T-cell (primary cell): ENCODE data around the gene GPR146. TPM values are rescaled to one million over a fixed set of nuclear protein-coding genes. Genes with fewer than 3 reads are reported as not detected.

ENCODE experiments used
- ATAC-seq, 4 experiments: fragments of 200-7000 bp in 3 of 4; fragments of 150-1000 bp in 1 of 4; cut with Tn5 transposase; replicated peaks in 1 of 4; 1 replicate in 3 of 4; 2 replicates in 1 of 4; pipeline ENCODE4 v1.10.0; 2021; ENCODE audit warnings: moderate library complexity in 3 of 4, mild to moderate bottlenecking in 2 of 4, moderate number of reproducible peaks in 1 of 4
- CTCF ChIA-PET, 2 donors: fragments of 300-600 bp; sonication (Branson Sonifier 250); formaldehyde crosslinking; loops; one replicate each; lab custom pipeline; 2022; ENCODE audit warnings: antibody characterized with exemption in 2 of 2; lab: Charles Lee
- POLR2A ChIA-PET, 2 donors: fragments of 300-600 bp; sonication (Branson Sonifier 250); formaldehyde crosslinking; loops; one replicate each; lab custom pipeline; 2022; ENCODE audit warnings: antibody characterized with exemption in 2 of 2; lab: Charles Lee
- DNase-seq, 35 experiments: peaks; one replicate each; pipeline versions ENCODE4 v3.0.0 to v3.0.0-alpha.2; 2013 to 2023
- H3K27ac ChIP-seq: one replicate; pipeline ENCODE4 v1.5.1; 2013; ENCODE audit warnings: low read length
- H3K27me3 ChIP-seq, 2 experiments: replicated peaks in 1 of 2; 1 replicate in 1 of 2; 2 replicates in 1 of 2; pipeline versions ENCODE4 v1.6.1 to v1.7.0; 2013; ENCODE audit warnings: low read length in 1 of 2, mixed read lengths in 1 of 2; ENCODE audit not compliant: control insufficient read depth in 2 of 2, insufficient read depth in 2 of 2; ENCODE audit errors: extremely low read depth in 1 of 2
- H3K36me3 ChIP-seq, 2 donors: 1 replicate in 1 of 2; 2 replicates in 1 of 2; pipeline versions ENCODE4 v1.6.1 to v1.7.0; 2013; ENCODE audit warnings: low read length in 1 of 2; ENCODE audit not compliant: control insufficient read depth in 2 of 2, insufficient read depth in 1 of 2; ENCODE audit errors: extremely low read depth in 1 of 2
- H3K4me1 ChIP-seq, 2 experiments: 1 replicate in 1 of 2; 2 replicates in 1 of 2; pipeline versions ENCODE4 v1.6.1 to v1.7.0; 2013; ENCODE audit warnings: low read length in 2 of 2, mixed read lengths in 1 of 2; ENCODE audit not compliant: insufficient read depth in 2 of 2, control insufficient read depth in 1 of 2; ENCODE audit errors: extremely low read depth in 1 of 2
- H3K4me3 ChIP-seq, 2 donors: 1 replicate in 1 of 2; 2 replicates in 1 of 2; pipeline versions ENCODE4 v1.5.1 to v1.7.0; 2013; ENCODE audit warnings: mild to moderate bottlenecking in 2 of 2, low read length in 1 of 2, moderate library complexity in 1 of 2; ENCODE audit not compliant: control insufficient read depth in 1 of 2; ENCODE audit errors: extremely low read depth in 1 of 2
- H3K9me3 ChIP-seq: 2 replicates; pipeline ENCODE4 v1.7.0; 2013
- H3K27ac Mint-ChIP-seq, 2 donors: one replicate each; pipeline ENCODE4 v1.8.0; 2020 to 2021; ENCODE audit warnings: mild to moderate bottlenecking in 2 of 2, mixed read lengths in 2 of 2
- H3K27me3 Mint-ChIP-seq, 2 donors: one replicate each; pipeline ENCODE4 v1.8.0; 2021 to 2022; ENCODE audit warnings: mixed read lengths in 2 of 2
- H3K36me3 Mint-ChIP-seq: one replicate; pipeline ENCODE4 v1.8.0; 2021; ENCODE audit warnings: mixed read lengths
- H3K4me1 Mint-ChIP-seq, 3 donors: one replicate each; pipeline ENCODE4 v1.8.0; 2020 to 2022; ENCODE audit warnings: mixed read lengths in 3 of 3, mild to moderate bottlenecking in 1 of 3
- H3K4me3 Mint-ChIP-seq, 3 donors: one replicate each; pipeline ENCODE4 v1.8.0; 2020 to 2022; ENCODE audit warnings: mild to moderate bottlenecking in 3 of 3, mixed read lengths in 3 of 3, moderate library complexity in 3 of 3
- H3K9me3 Mint-ChIP-seq, 3 donors: one replicate each; pipeline ENCODE4 v1.8.0; 2020 to 2022; ENCODE audit warnings: mixed read lengths in 3 of 3
- WGBS: methylation state at CpG from one replicate; pipeline ENCODE4 v1.1.5; 2013; ENCODE audit warnings: missing lambda C conversion rate; ENCODE audit not compliant: insufficient coverage; 5-methylcytosine and 5-hydroxymethylcytosine counted together
- total RNA-seq, 35 experiments: library from RNA in 6 of 35; stranded (reverse) in 6 of 35; fragments of 120-200 nt in 1 of 35; gene quantifications; one replicate each; pipeline versions ENCODE4 v1.2.1 to v1.2.4 and lab custom pipeline; 2013 to 2026

Gene GPR146
- total RNA-seq, 5 donors from 2014 or later (not counting 1 experiment from before 2014, with no cell fraction given) = 11.9 to 14.7 (median 13.0) TPM

- no peaks in the 10 kb centered on the region for H3K9me3 ChIP-seq
- no peaks in the 10 kb centered on the region for H3K36me3 ChIP-seq
- no peaks in the 10 kb centered on the region for H3K9me3 Mint-ChIP-seq
- H3K4me3 ChIP-seq = no peak overlapping the region
- DNase-seq (peak in 17 of 35 experiments; percentile 18 to 64 (median 33)), ATAC-seq (no peak)
- POLR2A ChIA-PET = no interaction called here
- peak overlapping the region in 2 of 3 donors; percentile 9 to 52 for H3K4me3 Mint-ChIP-seq
- CTCF ChIA-PET = interaction anchor here in 1 of 2 donors (1.5 kb wide), 1 partner anchor 48 kb away, joined by 8 read pairs; no protein-coding TSS in a partner anchor
- H3K4me1 Mint-ChIP-seq = peaks cover 40 to 51% (median 51%) of the 10 kb centered on the region in 3 donors
- 83% methylated on average over 32 of the region's 40 CpGs for WGBS
- H3K27ac ChIP-seq = no peak overlapping the region
- no peak overlapping the region for H3K27ac Mint-ChIP-seq
- peaks cover 4 to 26% of the 10 kb centered on the region in 2 donors for H3K27me3 Mint-ChIP-seq
- H3K27me3 ChIP-seq = no peaks in the 10 kb centered on the region
- H3K36me3 Mint-ChIP-seq = no peaks in the 10 kb centered on the region
- peaks cover 24 to 51% of the 10 kb centered on the region in 2 experiments for H3K4me1 ChIP-seq
These were observed 2.5 kb upstream of the GPR146 start for GRCh38 chr7:1041551-1042491.

GRCh38 chr7:1042492-1042833 lies 1.9 kb upstream of the GPR146 start:
- Mint-ChIP-seq H3K4me3 (peak overlapping the region in 2 of 3 donors; percentile 49 to 52), H3K27me3 (peaks cover 4 to 26% of the 10 kb centered on the region in 2 donors), H3K36me3 (no peaks in the 10 kb centered on the region), H3K27ac (no peak overlapping the region), H3K4me1 (peaks cover 46 to 57% (median 57%) of the 10 kb centered on the region in 3 donors), H3K9me3 (no peaks in the 10 kb centered on the region)
- Histone ChIP-seq H3K27me3 (no peaks in the 10 kb centered on the region), H3K27ac (no peak overlapping the region), H3K4me3 (no peak overlapping the region), H3K4me1 (peaks cover 28 to 57% of the 10 kb centered on the region in 2 experiments), H3K9me3 (no peaks in the 10 kb centered on the region), H3K36me3 (no peaks in the 10 kb centered on the region)
- DNase-seq = peak in 2 of 35 experiments; percentile 12 to 21
- POLR2A ChIA-PET = no interaction called here
- no peak for ATAC-seq
- 77% methylated on average over 4 of the region's 7 CpGs for WGBS
- CTCF ChIA-PET = interaction anchor here (0.6 to 1.5 kb wide), 2 partner anchors 49 to 133 kb away, joined by 8 to 9 read pairs; no protein-coding TSS in a partner anchor

DNA sequence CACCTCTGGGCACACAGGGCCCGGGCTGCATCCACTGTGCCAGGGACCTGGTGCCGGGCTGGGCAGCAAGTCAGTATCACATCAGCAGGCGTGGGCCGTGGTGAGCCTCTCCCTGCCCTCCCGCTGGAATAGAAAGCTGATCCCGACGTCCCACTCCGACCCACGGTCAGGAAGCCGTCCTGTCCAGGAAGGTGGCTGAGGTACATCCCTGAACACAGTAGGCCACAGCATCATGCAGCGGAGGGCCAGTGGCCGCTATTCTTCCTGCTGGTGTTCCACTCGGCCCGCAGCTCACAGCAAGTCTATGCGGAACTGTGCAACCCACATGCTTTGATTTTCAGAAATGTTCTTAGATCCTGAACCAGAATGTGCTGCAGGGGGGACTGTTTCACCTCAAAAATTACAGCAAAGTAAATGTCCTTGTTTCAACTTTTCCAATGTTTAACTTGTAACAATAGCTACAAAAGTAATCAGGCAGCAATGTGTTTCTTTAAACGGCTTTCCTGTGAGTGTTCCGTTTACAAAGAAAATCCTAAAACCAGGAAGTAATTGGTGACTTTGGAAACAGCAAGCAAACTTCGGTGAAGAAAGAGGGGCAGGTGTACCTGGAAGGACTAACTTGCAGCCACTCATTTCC lies 676 bp upstream of the GPR146 start:
- ATAC-seq (peak in 1 of 4 experiments; percentile 5), DNase-seq (no peak)
- H3K36me3 ChIP-seq = no peaks in the 10 kb centered on the region
- ChIA-PET CTCF (interaction anchor here in 1 of 2 donors (0.7 to 1.5 kb wide), 2 partner anchors 21 to 50 kb away, joined by 3 to 8 read pairs; no protein-coding TSS in a partner anchor), POLR2A (interaction anchor here in 1 of 2 donors (0.5 kb wide), 1 partner anchor 307 kb away, joined by 3 read pairs; no protein-coding TSS in a partner anchor)
- H3K27ac ChIP-seq = peak overlapping the region; percentile 44
- no peaks in the 10 kb centered on the region for H3K36me3 Mint-ChIP-seq
- peaks cover 58 to 69% (median 68%) of the 10 kb centered on the region in 3 donors for H3K4me1 Mint-ChIP-seq
- H3K4me3 Mint-ChIP-seq = peak overlapping the region; percentile 78 to 80 (median 79)
- no peaks in the 10 kb centered on the region for H3K27me3 ChIP-seq
- peak overlapping the region; percentile 84 to 85 for H3K27ac Mint-ChIP-seq
- H3K9me3 ChIP-seq = no peaks in the 10 kb centered on the region
- H3K9me3 Mint-ChIP-seq = no peaks in the 10 kb centered on the region
- 57% methylated on average over 17 of the region's 18 CpGs for WGBS
- peaks cover 36 to 69% of the 10 kb centered on the region in 2 experiments for H3K4me1 ChIP-seq
- peaks cover 4 to 26% of the 10 kb centered on the region in 2 donors for H3K27me3 Mint-ChIP-seq
- peak overlapping the region; percentile 60 to 80 for H3K4me3 ChIP-seq

- DNase-seq = no peak
- Mint-ChIP-seq H3K27me3 (peaks cover 4 to 23% of the 10 kb centered on the region in 2 donors), H3K9me3 (no peaks in the 10 kb centered on the region), H3K27ac (peak overlapping the region; percentile 80 to 83), H3K36me3 (no peaks in the 10 kb centered on the region), H3K4me1 (peaks cover 73 to 83% (median 81%) of the 10 kb centered on the region in 3 donors), H3K4me3 (peak overlapping the region; percentile 81 to 89 (median 88))
- Histone ChIP-seq H3K27me3 (no peaks in the 10 kb centered on the region), H3K9me3 (no peaks in the 10 kb centered on the region), H3K4me3 (peak overlapping the region; percentile 49 to 69), H3K27ac (no peak overlapping the region), H3K36me3 (no peaks in the 10 kb centered on the region), H3K4me1 (peaks cover 46 to 86% of the 10 kb centered on the region in 2 experiments)
- POLR2A ChIA-PET = no interaction called here
- WGBS = 89% methylated on average over 11 of the region's 21 CpGs
- CTCF ChIA-PET = interaction anchor here in 1 of 2 donors (1.0 to 1.2 kb wide), 2 partner anchors 20 to 34 kb away, joined by 3 to 5 read pairs; no protein-coding TSS in a partner anchor
- ATAC-seq = no peak
These were observed 1.0 kb downstream of the GPR146 start for GRCh38 chr7:1045069-1046063.

GRCh38 chr7:1046722-1047679 lies 2.7 kb downstream of the GPR146 start:
- ChIA-PET POLR2A (interaction anchor here in 1 of 2 donors (0.5 kb wide), 1 partner anchor 49 kb away, joined by 6 read pairs; no protein-coding TSS in a partner anchor), CTCF (no interaction called here)
- peaks cover 46 to 87% of the 10 kb centered on the region in 2 experiments for H3K4me1 ChIP-seq
- no peak overlapping the region for H3K27ac ChIP-seq
- DNase-seq (peak in 32 of 35 experiments; percentile 44 to 78 (median 55)), ATAC-seq (peak; percentile 38 to 56 (median 50))
- H3K4me3 Mint-ChIP-seq = peak overlapping the region; percentile 81 to 89 (median 88)
- H3K27me3 Mint-ChIP-seq = peaks cover 0 to 10% of the 10 kb centered on the region in 2 donors
- H3K9me3 ChIP-seq = no peaks in the 10 kb centered on the region
- 49% methylated on average over 13 of the region's 15 CpGs for WGBS
- no peaks in the 10 kb centered on the region for H3K9me3 Mint-ChIP-seq
- H3K36me3 ChIP-seq = peaks cover 0 to 3% of the 10 kb centered on the region in 2 donors
- no peaks in the 10 kb centered on the region for H3K27me3 ChIP-seq
- H3K4me3 ChIP-seq = peak overlapping the region; percentile 15 to 44
- H3K27ac Mint-ChIP-seq = peak overlapping the region; percentile 1 to 52
- H3K4me1 Mint-ChIP-seq = peaks cover 71 to 76% (median 74%) of the 10 kb centered on the region in 3 donors
- H3K36me3 Mint-ChIP-seq = no peaks in the 10 kb centered on the region
